ENCODE measurements around the gene PDGFA. TPM values are rescaled to one million over a fixed set of nuclear protein-coding genes. Genes with fewer than 3 reads are reported as not detected.
A peak's percentile ranks its signal among the peaks of the same experiment; 100 is the strongest.

PDGFA gene
- total and polyA plus RNA-seq, 2 experiments from 2014 or later = 35.6 to 43.1 TPM

DNA sequence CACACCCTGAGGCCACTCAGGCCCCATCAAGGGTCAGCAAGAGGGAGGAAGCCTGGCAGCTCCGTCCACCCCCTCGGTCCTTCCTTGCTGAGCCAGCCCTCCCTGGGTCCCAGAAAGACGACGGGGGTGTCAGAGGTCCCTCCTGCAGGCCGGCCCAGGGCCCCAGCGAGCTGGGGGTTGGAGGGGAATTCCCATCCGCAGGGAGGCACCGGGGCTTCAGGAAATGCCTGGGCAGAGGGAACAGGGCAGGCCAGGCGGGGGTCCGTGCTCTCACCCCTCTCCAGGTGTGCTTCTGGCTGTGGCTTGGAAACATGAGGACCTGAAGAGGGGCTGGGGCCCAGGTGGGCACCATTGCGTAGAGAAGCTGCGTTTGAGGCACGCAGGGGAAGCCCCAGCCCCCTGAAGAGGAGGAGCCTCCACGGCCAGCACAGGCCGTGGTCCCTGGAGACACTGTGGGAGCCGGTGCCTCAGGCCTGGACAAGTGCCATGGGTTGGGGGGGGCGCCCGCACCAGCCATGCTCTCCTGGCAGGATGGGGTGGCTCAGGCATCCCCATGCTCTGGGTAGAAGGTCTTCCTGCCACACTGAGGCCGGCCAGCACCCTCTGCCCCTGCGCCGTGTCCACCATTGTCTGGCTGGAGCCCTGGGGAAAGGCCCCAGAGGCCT, 66.7 kb downstream of the PDGFA start:
- peak overlapping the region; percentile 82 for H3K4me2 ChIP-seq
- H3K27me3 Mint-ChIP-seq (ENCODE audit: insufficient read depth, low read depth, poor library complexity) = peaks cover 15% of the 10 kb centered on the region

More for the DNA sequence above, 66.7 kb downstream of the PDGFA start:
- H3K27ac ChIP-seq (ENCODE audit: low read depth) = no peak overlapping the region
- peaks cover 15% of the 10 kb centered on the region for H3K4me1 ChIP-seq (ENCODE audit: insufficient read depth)
- H3K9me2 ChIP-seq (ENCODE audit: insufficient read depth) = no peaks in the 10 kb centered on the region
- DNase-seq (ENCODE audit: low spot score) (no peak), ATAC-seq (peak; percentile 17)
- peak overlapping the region; percentile 93; the same call in 1 of the 2 replicates for H2AFZ ChIP-seq
- H3K36me3 Mint-ChIP-seq (ENCODE audit: low read depth) = no peaks in the 10 kb centered on the region
- no peaks in the 10 kb centered on the region for H4K20me1 ChIP-seq (replicated peaks; ENCODE audit: insufficient read depth)
- H3F3A ChIP-seq (replicated peaks; ENCODE audit: low read depth) = no peaks in the 10 kb centered on the region
- H3K27ac Mint-ChIP-seq = no peak overlapping the region
- H3K4me3 Mint-ChIP-seq = 0 out of 3 replicates have a peak overlapping the region, but pooled peaks have one; percentile 60
- H3K4me3 ChIP-seq = peak overlapping the region; percentile 51; the same call in 1 of the 2 replicates
- peaks cover 21% of the 10 kb centered on the region for H3K4me1 Mint-ChIP-seq
- H3K79me2 ChIP-seq (replicated peaks; ENCODE audit: insufficient read depth) = no peaks in the 10 kb centered on the region
- H3K36me3 ChIP-seq (ENCODE audit: insufficient read depth) = no peaks in the 10 kb centered on the region
- TF ChIP-seq EZH2 (IDR thresholded peaks at IDR 0.05; ENCODE audit: low read depth, unreplicated experiment) = no peak
- TF ChIP-seq JUNB (IDR thresholded peaks at IDR 0.05; ENCODE audit: unreplicated experiment) = no peak
- no peak for TF ChIP-seq CREB1 (CRISPR knock-in tag; IDR thresholded peaks at IDR 0.05; ENCODE audit: low read depth)
- TF ChIP-seq, protein P1, sequence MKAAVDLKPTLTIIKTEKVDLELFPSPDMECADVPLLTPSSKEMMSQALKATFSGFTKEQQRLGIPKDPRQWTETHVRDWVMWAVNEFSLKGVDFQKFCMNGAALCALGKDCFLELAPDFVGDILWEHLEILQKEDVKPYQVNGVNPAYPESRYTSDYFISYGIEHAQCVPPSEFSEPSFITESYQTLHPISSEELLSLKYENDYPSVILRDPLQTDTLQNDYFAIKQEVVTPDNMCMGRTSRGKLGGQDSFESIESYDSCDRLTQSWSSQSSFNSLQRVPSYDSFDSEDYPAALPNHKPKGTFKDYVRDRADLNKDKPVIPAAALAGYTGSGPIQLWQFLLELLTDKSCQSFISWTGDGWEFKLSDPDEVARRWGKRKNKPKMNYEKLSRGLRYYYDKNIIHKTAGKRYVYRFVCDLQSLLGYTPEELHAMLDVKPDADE (IDR thresholded peaks at IDR 0.05) = no peak
- no peak for TF ChIP-seq ZNF331 (CRISPR knock-in tag; IDR thresholded peaks at IDR 0.05; ENCODE audit: low read depth)
- no peak for TF ChIP-seq POLR2AphosphoS5 (IDR thresholded peaks at IDR 0.05; ENCODE audit: low read depth)
- TF ChIP-seq, protein P2, sequence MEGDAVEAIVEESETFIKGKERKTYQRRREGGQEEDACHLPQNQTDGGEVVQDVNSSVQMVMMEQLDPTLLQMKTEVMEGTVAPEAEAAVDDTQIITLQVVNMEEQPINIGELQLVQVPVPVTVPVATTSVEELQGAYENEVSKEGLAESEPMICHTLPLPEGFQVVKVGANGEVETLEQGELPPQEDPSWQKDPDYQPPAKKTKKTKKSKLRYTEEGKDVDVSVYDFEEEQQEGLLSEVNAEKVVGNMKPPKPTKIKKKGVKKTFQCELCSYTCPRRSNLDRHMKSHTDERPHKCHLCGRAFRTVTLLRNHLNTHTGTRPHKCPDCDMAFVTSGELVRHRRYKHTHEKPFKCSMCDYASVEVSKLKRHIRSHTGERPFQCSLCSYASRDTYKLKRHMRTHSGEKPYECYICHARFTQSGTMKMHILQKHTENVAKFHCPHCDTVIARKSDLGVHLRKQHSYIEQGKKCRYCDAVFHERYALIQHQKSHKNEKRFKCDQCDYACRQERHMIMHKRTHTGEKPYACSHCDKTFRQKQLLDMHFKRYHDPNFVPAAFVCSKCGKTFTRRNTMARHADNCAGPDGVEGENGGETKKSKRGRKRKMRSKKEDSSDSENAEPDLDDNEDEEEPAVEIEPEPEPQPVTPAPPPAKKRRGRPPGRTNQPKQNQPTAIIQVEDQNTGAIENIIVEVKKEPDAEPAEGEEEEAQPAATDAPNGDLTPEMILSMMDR (conservative IDR thresholded peaks at IDR 0.05; ENCODE audit: low read depth in 2 of 2) = no peak
- TF ChIP-seq NANOG (IDR thresholded peaks at IDR 0.05; ENCODE audit: borderline replicate concordance) = no peak
- no peak for TF ChIP-seq ZNF114 (CRISPR knock-in tag; IDR thresholded peaks at IDR 0.05)
- TF ChIP-seq EZH2phosphoT487 (IDR thresholded peaks at IDR 0.05; ENCODE audit: unreplicated experiment) = no peak
- no peak for TF ChIP-seq ZNF462 (CRISPR knock-in tag; IDR thresholded peaks at IDR 0.05)
- no peak for TF ChIP-seq STAT1 (IDR thresholded peaks at IDR 0.05; ENCODE audit: unreplicated experiment)
- TF ChIP-seq REST (IDR thresholded peaks at IDR 0.05; ENCODE audit: unreplicated experiment) = no peak
- H3K27me3 ChIP-seq (ENCODE audit: insufficient read depth) = peaks cover 16% of the 10 kb centered on the region
- H3K9me3 Mint-ChIP-seq = no peaks in the 10 kb centered on the region

Data from GM23338 (cell line).